GM23338 (cell line): ENCODE results near the gene HIVEP3. TPM values are rescaled to one million over a fixed set of nuclear protein-coding genes. Genes with fewer than 3 reads are reported as not detected.

Source experiments
- ATAC-seq: fragments of 200-7000 bp; cut with Tn5 transposase; 3 replicates; pipeline ENCODE4 v1.9.1; 2020
- DNase-seq: peaks from one replicate; pipeline ENCODE4 v3.0.0-alpha.2; 2015; ENCODE audit warnings: low spot score
- H2AFZ ChIP-seq: fragments of 200-600 bp; sonication (generic); 2 replicates; pipeline ENCODE4 v1.8.0; 2016; ENCODE audit warnings: antibody characterized with exemption, mild to moderate bottlenecking, moderate library complexity
- H3F3A ChIP-seq: fragments of 200-600 bp; sonication (generic); replicated peaks from 2 replicates; pipeline ENCODE4 v1.8.0; 2017; ENCODE audit warnings: antibody characterized with exemption, mixed run types, low read depth
- H3K27ac ChIP-seq: fragments of 200-600 bp; sonication (generic); 2 replicates; pipeline ENCODE4 v1.6.1; 2016; ENCODE audit warnings: low read depth
- H3K27me3 ChIP-seq: fragments of 200-600 bp; sonication (generic); 2 replicates; pipeline ENCODE4 v1.8.0; 2016; ENCODE audit warnings: mild to moderate bottlenecking, mixed run types, moderate library complexity; ENCODE audit not compliant: insufficient read depth
- H3K36me3 ChIP-seq: fragments of 200-600 bp; sonication (generic); 2 replicates; pipeline ENCODE4 v1.8.0; 2016; ENCODE audit warnings: mild to moderate bottlenecking; ENCODE audit not compliant: insufficient read depth
- H3K4me1 ChIP-seq: fragments of 200-600 bp; sonication (generic); 2 replicates; pipeline ENCODE4 v1.8.0; 2016; ENCODE audit warnings: mild to moderate bottlenecking, moderate library complexity; ENCODE audit not compliant: insufficient read depth
- H3K4me2 ChIP-seq: fragments of 200-600 bp; sonication (generic); 2 replicates; pipeline ENCODE4 v1.7.1; 2017; ENCODE audit warnings: mixed run types
- H3K4me3 ChIP-seq: fragments of 200-600 bp; sonication (generic); 2 replicates; pipeline ENCODE4 v1.6.1; 2016; ENCODE audit warnings: mixed run types
- H3K79me2 ChIP-seq: fragments of 200-600 bp; sonication (generic); replicated peaks from 2 replicates; pipeline ENCODE4 v1.8.0; 2017; ENCODE audit warnings: mild to moderate bottlenecking; ENCODE audit not compliant: insufficient read depth
- H3K9me2 ChIP-seq: fragments of 200-600 bp; sonication (generic); 2 replicates; pipeline ENCODE4 v1.8.0; 2017; ENCODE audit not compliant: insufficient read depth
- H4K20me1 ChIP-seq: fragments of 200-600 bp; sonication (generic); replicated peaks from 2 replicates; pipeline ENCODE4 v1.8.0; 2017; ENCODE audit warnings: mild to moderate bottlenecking; ENCODE audit not compliant: insufficient read depth
- H3K27ac Mint-ChIP-seq: 2 replicates; pipeline ENCODE4 v1.8.0; 2020; ENCODE audit warnings: inconsistent platforms, mild to moderate bottlenecking, moderate library complexity, mixed read lengths
- H3K27me3 Mint-ChIP-seq: 3 replicates; pipeline ENCODE4 v1.8.0; 2022; ENCODE audit warnings: low read depth, mild to moderate bottlenecking, moderate library complexity, mixed read lengths, inconsistent platforms; ENCODE audit not compliant: insufficient read depth, poor library complexity
- H3K36me3 Mint-ChIP-seq: 3 replicates; pipeline ENCODE4 v1.8.0; 2021; ENCODE audit warnings: low read depth, mild to moderate bottlenecking, inconsistent platforms, moderate library complexity, mixed read lengths
- H3K4me1 Mint-ChIP-seq: 3 replicates; pipeline ENCODE4 v1.8.0; 2020; ENCODE audit warnings: mild to moderate bottlenecking, inconsistent platforms, mixed read lengths
- H3K4me3 Mint-ChIP-seq: 3 replicates; pipeline ENCODE4 v1.8.0; 2021; ENCODE audit warnings: moderate library complexity, mild to moderate bottlenecking, inconsistent platforms, mixed read lengths
- H3K9me3 Mint-ChIP-seq: 3 replicates; pipeline ENCODE4 v1.8.0; 2020; ENCODE audit warnings: moderate library complexity, mild to moderate bottlenecking, inconsistent platforms, mixed read lengths
- CREB1 ChIP-seq: fragments of 250-450 bp; sonication (Bioruptor Pico); IDR thresholded peaks from 2 replicates; pipeline ENCODE4 v1.5.0; 2020; ENCODE audit warnings: low read depth, mild to moderate bottlenecking, moderate library complexity
- ETS1 ChIP-seq: IDR thresholded peaks from 2 replicates; pipeline ENCODE4 v1.6.1; 2016; ENCODE audit warnings: antibody characterized with exemption
- EZH2 ChIP-seq: fragments of 200-600 bp; sonication (generic); IDR thresholded peaks from one replicate; pipeline ENCODE4 v1.8.0; 2017; ENCODE audit warnings: antibody characterized with exemption, mild to moderate bottlenecking, low read depth; ENCODE audit not compliant: unreplicated experiment
- EZH2phosphoT487 ChIP-seq: fragments of 200-600 bp; sonication (generic); IDR thresholded peaks from one replicate; pipeline ENCODE4 v1.8.1; 2018; ENCODE audit warnings: antibody characterized with exemption; ENCODE audit not compliant: unreplicated experiment
- JUNB ChIP-seq: IDR thresholded peaks from one replicate; pipeline ENCODE4 v1.6.1; 2016; ENCODE audit warnings: antibody characterized with exemption; ENCODE audit not compliant: unreplicated experiment
- NANOG ChIP-seq: IDR thresholded peaks from 2 replicates; pipeline ENCODE4 v1.6.1; 2016; ENCODE audit warnings: antibody characterized with exemption, borderline replicate concordance
- POLR2AphosphoS5 ChIP-seq: IDR thresholded peaks from 2 replicates; pipeline ENCODE4 v1.6.1; 2016; ENCODE audit warnings: antibody characterized with exemption, low read depth
- REST ChIP-seq: IDR thresholded peaks from one replicate; pipeline ENCODE4 v1.6.1; 2018; ENCODE audit warnings: antibody characterized with exemption; ENCODE audit not compliant: unreplicated experiment
- STAT1 ChIP-seq: IDR thresholded peaks from one replicate; pipeline ENCODE4 v1.6.1; 2016; ENCODE audit warnings: antibody characterized with exemption; ENCODE audit not compliant: unreplicated experiment
- ZNF114 ChIP-seq: fragments of 250-450 bp; sonication (Bioruptor Pico); IDR thresholded peaks from 2 replicates; pipeline ENCODE4 v1.5.0; 2020; ENCODE audit warnings: mild to moderate bottlenecking, moderate library complexity
- ZNF331 ChIP-seq: fragments of 250-450 bp; sonication (Bioruptor Pico); IDR thresholded peaks from 2 replicates; pipeline ENCODE4 v1.5.0; 2020; ENCODE audit warnings: low read depth, mild to moderate bottlenecking, moderate library complexity
- ZNF462 ChIP-seq: fragments of 250-450 bp; sonication (Bioruptor Pico); IDR thresholded peaks from 2 replicates; pipeline ENCODE4 v1.5.0; 2020; ENCODE audit warnings: mild to moderate bottlenecking, moderate library complexity
- polyA plus RNA-seq: library from polyadenylated mRNA; unstranded; fragments of >200 nt; fragmentation: Nextera tagmentation; extraction: Ambion mirVana; gene quantifications from 2 replicates; pipeline ENCODE4 v1.2.1, GENCODE V29; 2016
- total RNA-seq: library from RNA; depleted of rRNA; stranded (reverse); fragments of >200 nt; shearing (Covaris generic); gene quantifications from 2 replicates; pipeline ENCODE4 v1.2.3, GENCODE V29; 2014
- TF ChIP-seq, protein P1 (sequence below), 2 experiments: fragments of 200-600 bp in 1 of 2; sonication (generic) in 1 of 2; conservative IDR thresholded peaks; 2 replicates each; pipeline versions ENCODE4 v1.5.1 to v1.6.1; 2016 to 2017; ENCODE audit warnings: antibody characterized with exemption in 2 of 2, low read depth in 2 of 2, mild to moderate bottlenecking in 2 of 2, moderate library complexity in 1 of 2

Gene HIVEP3
- total and polyA plus RNA-seq, 2 experiments from 2014 or later = 0.14 to 0.24 TPM

DNA sequence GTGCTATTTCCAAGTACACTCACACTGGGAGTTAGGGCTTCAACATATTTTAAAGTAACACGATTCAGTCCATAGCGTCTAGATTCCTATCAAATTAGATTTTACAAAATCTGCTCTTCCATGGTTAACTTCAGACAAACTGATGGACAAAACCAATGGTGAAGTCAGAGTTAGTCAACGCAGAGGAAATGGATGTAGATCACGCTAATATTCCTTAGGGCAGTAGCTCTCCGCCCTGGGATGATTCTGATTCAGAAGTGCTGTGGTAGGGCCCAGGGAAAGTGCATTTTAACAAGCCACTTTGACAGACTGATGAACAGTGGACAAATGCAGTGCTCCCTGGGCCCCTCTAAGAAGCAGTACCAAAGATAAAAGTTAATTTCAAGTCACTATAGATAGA, 83.2 kb downstream of the HIVEP3 start:
- Histone ChIP-seq H3K27ac (no peak overlapping the region), H4K20me1 (no peaks in the 10 kb centered on the region), H3K79me2 (no peaks in the 10 kb centered on the region), H2AFZ (no peak overlapping the region), H3K36me3 (no peaks in the 10 kb centered on the region), H3F3A (no peaks in the 10 kb centered on the region), H3K9me2 (0 out of 2 replicates have a peak, but pooled peaks cover 7% of the 10 kb centered on the region), H3K4me3 (no peak overlapping the region), H3K4me1 (no peaks in the 10 kb centered on the region), H3K4me2 (no peak overlapping the region), H3K27me3 (no peaks in the 10 kb centered on the region)
- Mint-ChIP-seq H3K36me3 (no peaks in the 10 kb centered on the region), H3K4me1 (no peaks in the 10 kb centered on the region), H3K9me3 (no peaks in the 10 kb centered on the region), H3K4me3 (no peak overlapping the region), H3K27ac (no peak overlapping the region), H3K27me3 (no peaks in the 10 kb centered on the region)
- DNase-seq (no peak), ATAC-seq (no peak)
- no peak for TF ChIP-seq EZH2phosphoT487
- TF ChIP-seq NANOG = no peak
- TF ChIP-seq JUNB = no peak
- TF ChIP-seq POLR2AphosphoS5 = no peak
- TF ChIP-seq ZNF462 (CRISPR knock-in tag) = no peak
- no peak for TF ChIP-seq STAT1
- TF ChIP-seq REST = no peak
- TF ChIP-seq EZH2 = no peak
- no peak for TF ChIP-seq ETS1
- TF ChIP-seq, protein P1, sequence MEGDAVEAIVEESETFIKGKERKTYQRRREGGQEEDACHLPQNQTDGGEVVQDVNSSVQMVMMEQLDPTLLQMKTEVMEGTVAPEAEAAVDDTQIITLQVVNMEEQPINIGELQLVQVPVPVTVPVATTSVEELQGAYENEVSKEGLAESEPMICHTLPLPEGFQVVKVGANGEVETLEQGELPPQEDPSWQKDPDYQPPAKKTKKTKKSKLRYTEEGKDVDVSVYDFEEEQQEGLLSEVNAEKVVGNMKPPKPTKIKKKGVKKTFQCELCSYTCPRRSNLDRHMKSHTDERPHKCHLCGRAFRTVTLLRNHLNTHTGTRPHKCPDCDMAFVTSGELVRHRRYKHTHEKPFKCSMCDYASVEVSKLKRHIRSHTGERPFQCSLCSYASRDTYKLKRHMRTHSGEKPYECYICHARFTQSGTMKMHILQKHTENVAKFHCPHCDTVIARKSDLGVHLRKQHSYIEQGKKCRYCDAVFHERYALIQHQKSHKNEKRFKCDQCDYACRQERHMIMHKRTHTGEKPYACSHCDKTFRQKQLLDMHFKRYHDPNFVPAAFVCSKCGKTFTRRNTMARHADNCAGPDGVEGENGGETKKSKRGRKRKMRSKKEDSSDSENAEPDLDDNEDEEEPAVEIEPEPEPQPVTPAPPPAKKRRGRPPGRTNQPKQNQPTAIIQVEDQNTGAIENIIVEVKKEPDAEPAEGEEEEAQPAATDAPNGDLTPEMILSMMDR (conservative IDR thresholded peaks at IDR 0.05; ENCODE audit: low read depth in 2 of 2) = no peak
- no peak for TF ChIP-seq ZNF331 (CRISPR knock-in tag)
- TF ChIP-seq CREB1 (CRISPR knock-in tag) = no peak
- TF ChIP-seq ZNF114 (CRISPR knock-in tag) = no peak
